ENCODE data around the gene DNAJC15. TPM values are rescaled to one million over a fixed set of nuclear protein-coding genes. Genes with fewer than 3 reads are reported as not detected.
"Not testable (repeated sequence)": the region's sequence is repeated elsewhere in the genome, so short reads cannot be mapped to it uniquely, and the experiment has no call there.

DNAJC15 gene
- total and polyA plus RNA-seq, 2 donors (not counting 1 experiment from before 2014, with no cell fraction given): 18.5 to 34.6 TPM

DNA sequence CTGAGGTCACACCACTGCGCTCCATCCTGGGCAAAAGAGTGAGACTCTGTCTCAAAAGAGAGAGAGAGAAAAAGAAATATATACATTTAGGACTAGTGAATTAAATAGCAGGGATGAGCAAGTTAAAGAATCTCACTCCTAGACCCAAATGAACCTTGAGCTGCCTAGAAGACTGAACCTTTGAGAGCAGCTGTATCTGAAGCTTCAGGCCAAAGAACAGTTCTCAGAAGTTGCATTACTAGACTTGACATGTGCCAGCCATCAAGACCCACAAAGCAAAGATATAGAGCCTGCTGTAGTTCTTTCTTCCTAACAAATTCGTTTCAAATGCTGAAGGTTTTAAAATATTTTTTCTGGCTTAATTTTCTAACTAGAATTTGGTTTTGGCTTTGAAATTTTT lies 16.6 kb downstream of the DNAJC15 start:
- Histone ChIP-seq H3K9ac (ENCODE audit: insufficient read depth, low read length) (no peak overlapping the region), H3K27ac (ENCODE audit: insufficient read depth, low read length) (no peak overlapping the region), H2AFZ (ENCODE audit: low read length) (no peak overlapping the region), H3K9me3 (ENCODE audit: control insufficient read depth, insufficient read depth, low read depth, low read length) (no peaks in the 10 kb centered on the region), H4K20me1 (ENCODE audit: control insufficient read depth, extremely low read depth, insufficient read depth, low read length) (no peaks in the 10 kb centered on the region), H3K4me1 (ENCODE audit: control insufficient read depth, extremely low read depth, insufficient read depth, low read length) (no peaks in the 10 kb centered on the region), H3K4me2 (ENCODE audit: extremely low read depth, insufficient read depth, low read length) (no peak overlapping the region), H3K36me3 (ENCODE audit: control insufficient read depth, insufficient read depth, low read length) (peaks cover 2% of the 10 kb centered on the region), H3K4me3 (replicated peaks in 1 of 4; ENCODE audit: control extremely low read depth in 1 of 4, insufficient read depth in 1 of 4, low read depth in 3 of 4, low read length in 4 of 4) (no peak overlapping the region), H3K27me3 (ENCODE audit: control insufficient read depth, insufficient read depth, low read length) (no peaks in the 10 kb centered on the region), H3K79me2 (ENCODE audit: control insufficient read depth, insufficient read depth, low read length) (peaks cover 9% of the 10 kb centered on the region)
- DNase-seq (ENCODE audit: low read depth in 2 of 2): no peak
- TF ChIP-seq, protein P1, sequence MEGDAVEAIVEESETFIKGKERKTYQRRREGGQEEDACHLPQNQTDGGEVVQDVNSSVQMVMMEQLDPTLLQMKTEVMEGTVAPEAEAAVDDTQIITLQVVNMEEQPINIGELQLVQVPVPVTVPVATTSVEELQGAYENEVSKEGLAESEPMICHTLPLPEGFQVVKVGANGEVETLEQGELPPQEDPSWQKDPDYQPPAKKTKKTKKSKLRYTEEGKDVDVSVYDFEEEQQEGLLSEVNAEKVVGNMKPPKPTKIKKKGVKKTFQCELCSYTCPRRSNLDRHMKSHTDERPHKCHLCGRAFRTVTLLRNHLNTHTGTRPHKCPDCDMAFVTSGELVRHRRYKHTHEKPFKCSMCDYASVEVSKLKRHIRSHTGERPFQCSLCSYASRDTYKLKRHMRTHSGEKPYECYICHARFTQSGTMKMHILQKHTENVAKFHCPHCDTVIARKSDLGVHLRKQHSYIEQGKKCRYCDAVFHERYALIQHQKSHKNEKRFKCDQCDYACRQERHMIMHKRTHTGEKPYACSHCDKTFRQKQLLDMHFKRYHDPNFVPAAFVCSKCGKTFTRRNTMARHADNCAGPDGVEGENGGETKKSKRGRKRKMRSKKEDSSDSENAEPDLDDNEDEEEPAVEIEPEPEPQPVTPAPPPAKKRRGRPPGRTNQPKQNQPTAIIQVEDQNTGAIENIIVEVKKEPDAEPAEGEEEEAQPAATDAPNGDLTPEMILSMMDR (conservative IDR thresholded peaks at IDR 0.05 in 1 of 2, IDR thresholded peaks at IDR 0.05 in 1 of 2; ENCODE audit: low read depth in 1 of 2, low read length in 2 of 2): no peak
- TF ChIP-seq EZH2 (IDR thresholded peaks at IDR 0.05; ENCODE audit: low read length, missing control alignments): no peak

DNA sequence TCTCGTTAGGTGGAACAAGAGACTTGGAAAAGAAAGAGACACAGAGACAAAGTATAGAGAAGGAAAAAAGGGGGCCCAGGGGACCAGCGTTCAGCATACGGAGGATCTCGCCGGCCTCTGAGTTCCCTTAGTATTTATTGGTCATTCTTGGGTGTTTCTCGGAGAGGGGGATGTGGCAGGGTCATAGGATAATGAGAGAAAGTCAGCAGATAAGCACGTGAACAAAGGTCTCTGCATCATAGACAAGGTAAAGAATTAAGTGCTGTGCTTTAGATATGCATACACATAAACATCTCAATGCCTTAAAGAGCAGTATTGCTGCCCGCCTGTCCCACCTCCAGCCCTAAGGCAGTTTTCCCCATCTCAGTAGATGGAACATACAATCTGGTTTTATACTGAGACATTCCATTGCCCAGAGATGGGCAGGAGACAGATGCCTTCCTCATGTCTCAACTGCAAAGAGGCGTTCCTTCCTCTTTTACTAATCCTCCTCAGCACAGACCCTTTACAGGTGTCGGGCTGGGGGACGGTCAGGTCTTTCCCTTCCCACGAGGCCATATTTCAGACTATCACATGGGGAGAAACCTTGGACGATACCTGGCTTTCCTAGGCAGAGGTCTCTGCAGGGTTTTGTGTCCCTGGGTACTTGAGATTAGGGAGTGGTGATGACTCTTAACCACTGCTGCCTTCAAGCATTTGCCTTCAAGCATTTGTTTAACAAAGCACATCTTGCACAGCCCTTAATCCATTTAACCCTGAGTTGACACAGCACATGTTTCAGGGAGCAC lies 17.4 kb downstream of the DNAJC15 start:
- not testable (repeated sequence) for H3K4me3 ChIP-seq (replicated peaks in 1 of 4; ENCODE audit: control extremely low read depth in 1 of 4, insufficient read depth in 1 of 4, low read depth in 3 of 4, low read length in 4 of 4); H3K9me3 ChIP-seq (ENCODE audit: control insufficient read depth, insufficient read depth, low read depth, low read length); H4K20me1 ChIP-seq (ENCODE audit: control insufficient read depth, extremely low read depth, insufficient read depth, low read length); H2AFZ ChIP-seq (ENCODE audit: low read length); H3K4me2 ChIP-seq (ENCODE audit: extremely low read depth, insufficient read depth, low read length); H3K79me2 ChIP-seq (ENCODE audit: control insufficient read depth, insufficient read depth, low read length); H3K36me3 ChIP-seq (ENCODE audit: control insufficient read depth, insufficient read depth, low read length); H3K27me3 ChIP-seq (ENCODE audit: control insufficient read depth, insufficient read depth, low read length); DNase-seq (ENCODE audit: low read depth in 2 of 2); H3K27ac ChIP-seq (ENCODE audit: insufficient read depth, low read length); H3K9ac ChIP-seq (ENCODE audit: insufficient read depth, low read length); H3K4me1 ChIP-seq (ENCODE audit: control insufficient read depth, extremely low read depth, insufficient read depth, low read length)

DNA sequence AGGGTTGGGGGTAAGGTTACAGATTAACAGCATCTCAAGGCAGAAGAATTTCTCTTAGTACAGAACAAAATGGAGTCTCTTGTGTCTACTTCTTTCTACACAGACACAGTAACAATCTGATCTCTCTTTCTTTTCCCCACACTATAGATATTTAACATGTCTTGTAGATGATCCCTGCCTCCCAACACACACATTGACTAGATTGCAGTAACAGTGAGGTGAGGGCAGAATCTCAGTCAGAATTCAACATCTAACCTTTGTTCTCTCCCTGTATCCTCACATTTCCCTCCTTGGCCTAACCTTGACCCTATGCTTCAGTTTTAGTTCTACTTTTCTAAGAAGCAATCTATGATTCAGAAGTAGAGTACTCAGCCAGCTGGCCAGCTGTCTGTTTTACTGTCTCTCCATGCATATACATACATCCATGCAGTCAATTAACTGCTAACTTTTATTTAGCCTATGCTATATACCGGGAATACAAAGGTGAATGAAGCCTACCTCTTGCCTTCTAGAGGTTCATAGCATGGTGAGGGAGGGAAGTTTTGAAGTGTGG lies 18.1 kb downstream of the DNAJC15 start:
- no peaks in the 10 kb centered on the region for H3K27me3 ChIP-seq (ENCODE audit: control insufficient read depth, insufficient read depth, low read length)
- no peaks in the 10 kb centered on the region for H4K20me1 ChIP-seq (ENCODE audit: control insufficient read depth, extremely low read depth, insufficient read depth, low read length)
- DNase-seq (ENCODE audit: low read depth in 2 of 2): no peak
- no peak overlapping the region for H3K27ac ChIP-seq (ENCODE audit: insufficient read depth, low read length)
- no peaks in the 10 kb centered on the region for H3K4me1 ChIP-seq (ENCODE audit: control insufficient read depth, extremely low read depth, insufficient read depth, low read length)
- no peak overlapping the region for H3K4me2 ChIP-seq (ENCODE audit: extremely low read depth, insufficient read depth, low read length)
- H3K9me3 ChIP-seq (ENCODE audit: control insufficient read depth, insufficient read depth, low read depth, low read length): no peaks in the 10 kb centered on the region
- TF ChIP-seq, protein P1 (conservative IDR thresholded peaks at IDR 0.05 in 1 of 2, IDR thresholded peaks at IDR 0.05 in 1 of 2; ENCODE audit: low read depth in 1 of 2, low read length in 2 of 2): no peak
- TF ChIP-seq EZH2 (IDR thresholded peaks at IDR 0.05; ENCODE audit: low read length, missing control alignments): no peak
- H3K79me2 ChIP-seq (ENCODE audit: control insufficient read depth, insufficient read depth, low read length): peaks cover 6% of the 10 kb centered on the region
- no peak overlapping the region for H3K4me3 ChIP-seq (replicated peaks in 1 of 4; ENCODE audit: control extremely low read depth in 1 of 4, insufficient read depth in 1 of 4, low read depth in 3 of 4, low read length in 4 of 4)
- H2AFZ ChIP-seq (ENCODE audit: low read length): no peak overlapping the region
- H3K9ac ChIP-seq (ENCODE audit: insufficient read depth, low read length): no peak overlapping the region
- peaks cover under 1% of the 10 kb centered on the region for H3K36me3 ChIP-seq (ENCODE audit: control insufficient read depth, insufficient read depth, low read length)

Data from fibroblast of lung (primary cell).